ENCODE measurements around the gene COX7A2L. TPM values are rescaled to one million over a fixed set of nuclear protein-coding genes. Genes with fewer than 3 reads are reported as not detected.

Gene COX7A2L
- total RNA-seq, 1 donor from 2014 or later, result 126 TPM

DNA sequence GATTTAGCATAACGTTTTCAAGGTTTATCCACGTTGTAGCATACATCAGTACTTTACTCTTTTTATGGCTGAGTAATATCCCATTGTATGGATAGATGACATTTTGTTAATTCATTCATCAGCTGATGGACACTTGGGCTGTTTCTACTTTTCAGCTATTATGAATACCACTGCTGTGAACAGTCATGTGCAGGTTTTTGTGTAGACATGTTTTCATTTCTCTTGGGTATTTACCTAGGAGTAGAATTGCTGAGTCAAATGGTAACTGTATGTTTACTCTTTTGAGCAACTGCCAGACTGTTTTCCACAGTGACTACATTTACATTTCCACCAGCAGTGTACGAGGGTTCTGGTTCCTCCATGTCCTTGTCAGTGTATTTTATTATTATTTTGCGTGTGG lies 33.9 kb downstream of the COX7A2L start:
- Mint-ChIP-seq H3K9me3 (ENCODE audit: unreplicated experiment) (no peaks in the 10 kb centered on the region), H3K4me1 (ENCODE audit: low read depth, unreplicated experiment) (peaks cover 18% of the 10 kb centered on the region), H3K4me3 (ENCODE audit: unreplicated experiment) (no peak overlapping the region), H3K27me3 (ENCODE audit: low read depth, unreplicated experiment) (no peaks in the 10 kb centered on the region), H3K36me3 (ENCODE audit: low read depth, unreplicated experiment) (peaks cover 3% of the 10 kb centered on the region), H3K27ac (ENCODE audit: unreplicated experiment) (no peak overlapping the region)
- H3K27ac ChIP-seq (ENCODE audit: low read depth, low read length), result no peak overlapping the region
- no peak overlapping the region for H3K4me2 ChIP-seq (ENCODE audit: low read length)
- no peaks in the 10 kb centered on the region for H3K9me3 ChIP-seq (ENCODE audit: insufficient read depth, low read depth, low read length)
- TF ChIP-seq, protein P1, sequence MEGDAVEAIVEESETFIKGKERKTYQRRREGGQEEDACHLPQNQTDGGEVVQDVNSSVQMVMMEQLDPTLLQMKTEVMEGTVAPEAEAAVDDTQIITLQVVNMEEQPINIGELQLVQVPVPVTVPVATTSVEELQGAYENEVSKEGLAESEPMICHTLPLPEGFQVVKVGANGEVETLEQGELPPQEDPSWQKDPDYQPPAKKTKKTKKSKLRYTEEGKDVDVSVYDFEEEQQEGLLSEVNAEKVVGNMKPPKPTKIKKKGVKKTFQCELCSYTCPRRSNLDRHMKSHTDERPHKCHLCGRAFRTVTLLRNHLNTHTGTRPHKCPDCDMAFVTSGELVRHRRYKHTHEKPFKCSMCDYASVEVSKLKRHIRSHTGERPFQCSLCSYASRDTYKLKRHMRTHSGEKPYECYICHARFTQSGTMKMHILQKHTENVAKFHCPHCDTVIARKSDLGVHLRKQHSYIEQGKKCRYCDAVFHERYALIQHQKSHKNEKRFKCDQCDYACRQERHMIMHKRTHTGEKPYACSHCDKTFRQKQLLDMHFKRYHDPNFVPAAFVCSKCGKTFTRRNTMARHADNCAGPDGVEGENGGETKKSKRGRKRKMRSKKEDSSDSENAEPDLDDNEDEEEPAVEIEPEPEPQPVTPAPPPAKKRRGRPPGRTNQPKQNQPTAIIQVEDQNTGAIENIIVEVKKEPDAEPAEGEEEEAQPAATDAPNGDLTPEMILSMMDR (IDR thresholded peaks at IDR 0.05; ENCODE audit: insufficient read depth, low read depth, low read length), result no peak
- no peak for TF ChIP-seq EZH2 (IDR thresholded peaks at IDR 0.05; ENCODE audit: insufficient read depth, low read length)
- no peaks in the 10 kb centered on the region for H3K27me3 ChIP-seq (ENCODE audit: insufficient read depth, low read length)
- FAIRE-seq (no peak), DNase-seq (ENCODE audit: low read depth) (no peak)
- H4K20me1 ChIP-seq (ENCODE audit: insufficient read depth, low read length), result no peaks in the 10 kb centered on the region
- H3K79me2 ChIP-seq (ENCODE audit: insufficient read depth, low read length), result no peaks in the 10 kb centered on the region
- peaks cover 22% of the 10 kb centered on the region for H3K36me3 ChIP-seq (ENCODE audit: insufficient read depth, low read length)
- no peak overlapping the region for H3K4me3 ChIP-seq (ENCODE audit: insufficient read depth, low read depth, low read length)
- no peaks in the 10 kb centered on the region for H3K4me1 ChIP-seq (ENCODE audit: insufficient read depth, low read length)
- H2AFZ ChIP-seq (ENCODE audit: low read depth, low read length), result no peak overlapping the region
- no peak overlapping the region for H3K9ac ChIP-seq (ENCODE audit: low read length)

DNA sequence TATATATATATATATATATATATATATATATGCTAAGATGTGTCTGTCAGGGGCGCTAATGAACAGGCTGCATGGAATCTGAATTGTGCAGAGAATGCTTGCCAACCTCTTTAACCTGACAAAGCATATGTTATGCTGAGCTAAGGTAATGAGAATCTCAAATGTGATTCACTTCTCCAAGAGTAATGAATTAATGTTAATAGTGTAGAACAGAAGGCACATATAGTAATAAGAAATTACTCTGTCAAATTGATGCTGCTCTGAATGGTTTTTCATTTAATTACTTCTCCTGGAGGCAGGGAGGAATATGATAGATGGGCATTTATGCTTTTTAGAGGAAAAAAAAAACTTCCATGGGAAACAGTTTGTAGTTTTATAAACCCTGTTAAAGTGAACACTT lies 35.4 kb downstream of the COX7A2L start:
- DNase-seq (ENCODE audit: low read depth), result no peak
- H3K79me2 ChIP-seq (ENCODE audit: insufficient read depth, low read length), result no peaks in the 10 kb centered on the region
- Mint-ChIP-seq H3K27me3 (ENCODE audit: low read depth, unreplicated experiment) (no peaks in the 10 kb centered on the region), H3K36me3 (ENCODE audit: low read depth, unreplicated experiment) (peaks cover 7% of the 10 kb centered on the region), H3K9me3 (ENCODE audit: unreplicated experiment) (no peaks in the 10 kb centered on the region), H3K4me3 (ENCODE audit: unreplicated experiment) (no peak overlapping the region), H3K4me1 (ENCODE audit: low read depth, unreplicated experiment) (peaks cover 4% of the 10 kb centered on the region), H3K27ac (ENCODE audit: unreplicated experiment) (no peak overlapping the region)
- TF ChIP-seq, protein P1 (IDR thresholded peaks at IDR 0.05; ENCODE audit: insufficient read depth, low read depth, low read length), result no peak
- TF ChIP-seq EZH2 (IDR thresholded peaks at IDR 0.05; ENCODE audit: insufficient read depth, low read length), result no peak
- H3K36me3 ChIP-seq (ENCODE audit: insufficient read depth, low read length), result peaks cover 14% of the 10 kb centered on the region
- H2AFZ ChIP-seq (ENCODE audit: low read depth, low read length), result no peak overlapping the region
- H3K27me3 ChIP-seq (ENCODE audit: insufficient read depth, low read length), result no peaks in the 10 kb centered on the region
- H3K4me1 ChIP-seq (ENCODE audit: insufficient read depth, low read length), result no peaks in the 10 kb centered on the region
- H3K9ac ChIP-seq (ENCODE audit: low read length), result no peak overlapping the region
- no peaks in the 10 kb centered on the region for H4K20me1 ChIP-seq (ENCODE audit: insufficient read depth, low read length)
- H3K4me3 ChIP-seq (ENCODE audit: insufficient read depth, low read depth, low read length), result no peak overlapping the region
- no peak for FAIRE-seq
- no peaks in the 10 kb centered on the region for H3K9me3 ChIP-seq (ENCODE audit: insufficient read depth, low read depth, low read length)
- no peak overlapping the region for H3K4me2 ChIP-seq (ENCODE audit: low read length)
- no peak overlapping the region for H3K27ac ChIP-seq (ENCODE audit: low read depth, low read length)

DNA sequence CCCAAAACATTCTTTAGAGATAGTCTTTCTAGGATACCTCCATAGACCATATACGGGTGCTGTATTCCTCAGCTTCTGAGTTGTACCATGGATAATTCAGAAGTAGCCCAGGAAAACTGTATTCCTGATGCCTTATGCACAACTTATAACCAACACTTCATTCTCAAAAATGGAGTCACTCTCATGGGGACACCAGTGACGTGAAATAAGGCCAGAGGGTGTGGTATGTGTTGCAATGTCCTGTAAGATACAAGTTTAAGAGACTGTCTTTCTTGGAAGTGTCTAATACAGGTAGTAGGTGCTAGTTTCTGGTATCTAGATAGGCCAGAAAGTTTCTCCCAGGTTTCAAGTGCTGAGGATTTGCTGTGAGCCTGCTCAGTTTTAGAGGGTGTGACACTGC lies 36.1 kb downstream of the COX7A2L start:
- H3K27ac Mint-ChIP-seq (ENCODE audit: unreplicated experiment), result no peak overlapping the region

More for the DNA sequence above, 36.1 kb downstream of the COX7A2L start:
- DNase-seq (ENCODE audit: low read depth) (no peak), FAIRE-seq (no peak)
- Mint-ChIP-seq H3K9me3 (ENCODE audit: unreplicated experiment) (no peaks in the 10 kb centered on the region), H3K27me3 (ENCODE audit: low read depth, unreplicated experiment) (no peaks in the 10 kb centered on the region), H3K36me3 (ENCODE audit: low read depth, unreplicated experiment) (peaks cover 8% of the 10 kb centered on the region), H3K4me1 (ENCODE audit: low read depth, unreplicated experiment) (no peaks in the 10 kb centered on the region), H3K4me3 (ENCODE audit: unreplicated experiment) (no peak overlapping the region)
- no peaks in the 10 kb centered on the region for H4K20me1 ChIP-seq (ENCODE audit: insufficient read depth, low read length)
- no peak overlapping the region for H3K9ac ChIP-seq (ENCODE audit: low read length)
- no peaks in the 10 kb centered on the region for H3K9me3 ChIP-seq (ENCODE audit: insufficient read depth, low read depth, low read length)
- no peak overlapping the region for H3K27ac ChIP-seq (ENCODE audit: low read depth, low read length)
- peaks cover 7% of the 10 kb centered on the region for H3K36me3 ChIP-seq (ENCODE audit: insufficient read depth, low read length)
- no peaks in the 10 kb centered on the region for H3K4me1 ChIP-seq (ENCODE audit: insufficient read depth, low read length)
- no peaks in the 10 kb centered on the region for H3K27me3 ChIP-seq (ENCODE audit: insufficient read depth, low read length)
- H3K4me3 ChIP-seq (ENCODE audit: insufficient read depth, low read depth, low read length), result no peak overlapping the region
- no peaks in the 10 kb centered on the region for H3K79me2 ChIP-seq (ENCODE audit: insufficient read depth, low read length)
- TF ChIP-seq, protein P1 (IDR thresholded peaks at IDR 0.05; ENCODE audit: insufficient read depth, low read depth, low read length), result no peak
- no peak for TF ChIP-seq EZH2 (IDR thresholded peaks at IDR 0.05; ENCODE audit: insufficient read depth, low read length)
- H2AFZ ChIP-seq (ENCODE audit: low read depth, low read length), result no peak overlapping the region
- H3K4me2 ChIP-seq (ENCODE audit: low read length), result no peak overlapping the region
